Measurements from ENCODE around the gene NAP1L3. TPM values are rescaled to one million over a fixed set of nuclear protein-coding genes. Genes with fewer than 3 reads are reported as not detected.

The NAP1L3 gene
- total RNA-seq, 5 donors from 2014 or later (not counting 1 experiment from before 2014, with no cell fraction given), result 4.9 to 7.1 (median 6.0) TPM

- no peak overlapping the region for H3K27ac Mint-ChIP-seq
- H3K9me3 ChIP-seq, result no peaks in the 10 kb centered on the region
- WGBS (ENCODE audit: insufficient coverage), result 71% methylated on average over 1 of the region's 1 CpG
- H3K4me3 Mint-ChIP-seq, result no peak overlapping the region
- DNase-seq (no peak), ATAC-seq (replicated peaks in 1 of 4) (no peak)
- ChIA-PET POLR2A (no interaction called here), CTCF (interaction anchor here in 1 of 2 donors (0.7 kb wide), 1 partner anchor 216 kb away, joined by 9 read pairs; no protein-coding TSS in a partner anchor)
- H3K36me3 ChIP-seq (ENCODE audit: control insufficient read depth in 2 of 2, extremely low read depth in 1 of 2, insufficient read depth in 1 of 2, low read length in 1 of 2), result no peaks in the 10 kb centered on the region
- H3K4me3 ChIP-seq (ENCODE audit: control insufficient read depth in 1 of 2, extremely low read depth in 1 of 2, low read length in 1 of 2), result no peak overlapping the region
- H3K27me3 Mint-ChIP-seq, result peaks cover 0 to 7% of the 10 kb centered on the region in 2 donors
- peaks cover 0 to 2% (median 0%) of the 10 kb centered on the region in 3 donors for H3K9me3 Mint-ChIP-seq
- H3K36me3 Mint-ChIP-seq, result no peaks in the 10 kb centered on the region
- no peak overlapping the region for H3K27ac ChIP-seq (ENCODE audit: low read length)
- no peaks in the 10 kb centered on the region for H3K27me3 ChIP-seq (replicated peaks in 1 of 2; ENCODE audit: control insufficient read depth in 2 of 2, extremely low read depth in 1 of 2, insufficient read depth in 2 of 2, low read length in 1 of 2)
- no peaks in the 10 kb centered on the region for H3K4me1 Mint-ChIP-seq
- H3K4me1 ChIP-seq (ENCODE audit: control insufficient read depth in 1 of 2, extremely low read depth in 1 of 2, insufficient read depth in 2 of 2, low read length in 2 of 2), result no peaks in the 10 kb centered on the region
Measured at GRCh38 chrX:93649381-93649780, 24.0 kb downstream of the NAP1L3 start.

GRCh38 chrX:93637591-93637990 is 35.8 kb downstream of the NAP1L3 start:
- Mint-ChIP-seq H3K4me3 (no peak overlapping the region), H3K36me3 (no peaks in the 10 kb centered on the region), H3K4me1 (no peaks in the 10 kb centered on the region), H3K27me3 (peaks cover 0 to 6% of the 10 kb centered on the region in 2 donors), H3K9me3 (no peaks in the 10 kb centered on the region), H3K27ac (no peak overlapping the region)
- Histone ChIP-seq H3K4me3 (ENCODE audit: control insufficient read depth in 1 of 2, extremely low read depth in 1 of 2, low read length in 1 of 2) (no peak overlapping the region), H3K4me1 (ENCODE audit: control insufficient read depth in 1 of 2, extremely low read depth in 1 of 2, insufficient read depth in 2 of 2, low read length in 2 of 2) (no peaks in the 10 kb centered on the region), H3K36me3 (ENCODE audit: control insufficient read depth in 2 of 2, extremely low read depth in 1 of 2, insufficient read depth in 1 of 2, low read length in 1 of 2) (no peaks in the 10 kb centered on the region), H3K9me3 (no peaks in the 10 kb centered on the region), H3K27me3 (replicated peaks in 1 of 2; ENCODE audit: control insufficient read depth in 2 of 2, extremely low read depth in 1 of 2, insufficient read depth in 2 of 2, low read length in 1 of 2) (no peaks in the 10 kb centered on the region), H3K27ac (ENCODE audit: low read length) (no peak overlapping the region)
- CTCF ChIA-PET, result no interaction called here
- DNase-seq (no peak), ATAC-seq (replicated peaks in 1 of 4) (no peak)
- WGBS (ENCODE audit: insufficient coverage), result no CpG with 5 or more reads among the region's 2 CpGs
- POLR2A ChIA-PET, result interaction anchor here in 1 of 2 donors (0.6 kb wide), 1 partner anchor 15 kb away, joined by 3 read pairs; no protein-coding TSS in a partner anchor

Other genes with a start within 250 kb of the NAP1L3 start
- not detected for gene FAM133A, start 628 bp upstream of the NAP1L3 start, total RNA-seq

Measured in T-cell (primary cell).